AG09309 (cell line): ENCODE results near the gene MTO1.
"Not testable (repeated sequence)": the region's sequence is repeated elsewhere in the genome, so short reads cannot be mapped to it uniquely, and the experiment has no call there.

ENCODE experiments used
- DNase-seq: peaks from one replicate; pipeline ENCODE4 v3.0.0-alpha.2; 2010; ENCODE audit warnings: low read depth
- H3K4me3 ChIP-seq: 2 replicates; pipeline ENCODE4 v1.5.1; 2011; ENCODE audit warnings: mild to moderate bottlenecking, low read depth, low read length, moderate library complexity; ENCODE audit not compliant: control insufficient read depth
- CTCF ChIP-seq: IDR thresholded peaks from 2 replicates; pipeline ENCODE4 v1.5.1; 2011; ENCODE audit warnings: mild to moderate bottlenecking, low read depth, low read length, inconsistent platforms; ENCODE audit not compliant: insufficient read depth, control insufficient read depth; ENCODE audit errors: missing control alignments

Gene MTO1

GRCh38 chr6:73451223-73452106 lies 10.1 kb upstream of the MTO1 start:
- DNase-seq, result no peak
- no peak for TF ChIP-seq CTCF
- H3K4me3 ChIP-seq, result peak overlapping the region; percentile 67

GRCh38 chr6:73452107-73452461 lies 9.5 kb upstream of the MTO1 start, which contains the start of gene CGAS:
Gene CGAS, minus strand, starts transcription at chr6:73452297. Its CDS starts 116 bp downstream, at chr6:73452181.
- H3K4me3 ChIP-seq, result peak within 1 kb of the TSS; percentile 67
- DNase-seq, result peak; percentile 25

GRCh38 chr6:73455865-73456629 lies 5.5 kb upstream of the MTO1 start:
- no peak overlapping the region for H3K4me3 ChIP-seq
- DNase-seq, result peak; percentile 33
- no peak for TF ChIP-seq CTCF

More at GRCh38 chr6:73452107-73452461, 9.5 kb upstream of the MTO1 start, which contains the start of gene CGAS:
- no peak for TF ChIP-seq CTCF

GRCh38 chr6:73459474-73459873 lies 2.1 kb upstream of the MTO1 start:
- not testable (repeated sequence) for DNase-seq, H3K4me3 ChIP-seq

- no peak overlapping the region for H3K4me3 ChIP-seq
- no peak for TF ChIP-seq CTCF
- no peak for DNase-seq
These were observed 1.5 kb upstream of the MTO1 start for GRCh38 chr6:73460056-73460455.

- no peak for DNase-seq
- no peak overlapping the region for H3K4me3 ChIP-seq
- no peak for TF ChIP-seq CTCF
These were observed 10.3 kb downstream of the MTO1 start for GRCh38 chr6:73471686-73472290.
